ENCODE measurements around the gene COPS3.
A peak's percentile ranks its signal among the peaks of the same experiment; 100 is the strongest.

Gene COPS3

GRCh38 chr17:17217995-17218394 lies 63.1 kb downstream of the COPS3 start:
- no peak for DNase-seq (ENCODE audit: low read depth in 2 of 2)

GRCh38 chr17:17216776-17217175 lies 64.3 kb downstream of the COPS3 start:
- no peak for DNase-seq (ENCODE audit: low read depth in 2 of 2)

- no peak for DNase-seq (ENCODE audit: low read depth in 2 of 2)
Observed at GRCh38 chr17:17216236-17216635, 64.8 kb downstream of the COPS3 start.

GRCh38 chr17:17215575-17215974 lies 65.5 kb downstream of the COPS3 start:
- DNase-seq (ENCODE audit: low read depth in 2 of 2), result no peak

- DNase-seq (ENCODE audit: low read depth in 2 of 2), result no peak
Observed at GRCh38 chr17:17214646-17215436, 66.2 kb downstream of the COPS3 start.

GRCh38 chr17:17213775-17214174 lies 67.3 kb downstream of the COPS3 start:
- no peak for DNase-seq (ENCODE audit: low read depth in 2 of 2)

- no peak for DNase-seq (ENCODE audit: low read depth in 2 of 2)
Observed at GRCh38 chr17:17207998-17208397, 73.0 kb downstream of the COPS3 start.

GRCh38 chr17:17206913-17207335 lies 74.1 kb downstream of the COPS3 start:
- no peak for DNase-seq (ENCODE audit: low read depth in 2 of 2)

GRCh38 chr17:17206124-17206912 lies 74.7 kb downstream of the COPS3 start, which contains the start of gene PLD6:
Gene PLD6 (minus strand): TSS chr17:17206333. CDS start chr17:17206286, 47 bp downstream.
- peak; percentile 87 to 94 for DNase-seq (ENCODE audit: low read depth in 2 of 2)

GRCh38 chr17:17205368-17206123 lies 75.5 kb downstream of the COPS3 start:
- DNase-seq (ENCODE audit: low read depth in 2 of 2), result peak; percentile 53 to 57

GRCh38 chr17:17204635-17205231 lies 76.3 kb downstream of the COPS3 start:
- DNase-seq (ENCODE audit: low read depth in 2 of 2), result no peak

GRCh38 chr17:17204041-17204591 lies 76.9 kb downstream of the COPS3 start:
- DNase-seq (ENCODE audit: low read depth in 2 of 2), result no peak

GRCh38 chr17:17203173-17203730 lies 77.8 kb downstream of the COPS3 start:
- DNase-seq (ENCODE audit: low read depth in 2 of 2), result no peak

- no peak for DNase-seq (ENCODE audit: low read depth in 2 of 2)
Observed at GRCh38 chr17:17201907-17202306, 79.1 kb downstream of the COPS3 start.

GRCh38 chr17:17201271-17201670 lies 79.8 kb downstream of the COPS3 start:
- no peak for DNase-seq (ENCODE audit: low read depth in 2 of 2)

GRCh38 chr17:17200831-17201230 lies 80.2 kb downstream of the COPS3 start:
- DNase-seq (ENCODE audit: low read depth in 2 of 2), result no peak

GRCh38 chr17:17200311-17200710 lies 80.7 kb downstream of the COPS3 start:
- no peak for DNase-seq (ENCODE audit: low read depth in 2 of 2)

- DNase-seq (ENCODE audit: low read depth in 2 of 2), result no peak
Observed at GRCh38 chr17:17198281-17198680, 82.8 kb downstream of the COPS3 start.

GRCh38 chr17:17196776-17197175 lies 84.3 kb downstream of the COPS3 start:
- DNase-seq (ENCODE audit: low read depth in 2 of 2), result no peak

All from stimulated activated CD4-positive, alpha-beta T cell treated with anti-CD3 and anti-CD28 coated beads, Interleukin-1b, Interleukin-23, amount 100 ng/mL, for 4 hours (primary cell).